ENCODE data around the gene SHISA6.
A peak's percentile ranks its signal among the peaks of the same experiment; 100 is the strongest.
"Not testable (repeated sequence)": the region's sequence is repeated elsewhere in the genome, so short reads cannot be mapped to it uniquely, and the experiment has no call there.

SHISA6 gene

DNA sequence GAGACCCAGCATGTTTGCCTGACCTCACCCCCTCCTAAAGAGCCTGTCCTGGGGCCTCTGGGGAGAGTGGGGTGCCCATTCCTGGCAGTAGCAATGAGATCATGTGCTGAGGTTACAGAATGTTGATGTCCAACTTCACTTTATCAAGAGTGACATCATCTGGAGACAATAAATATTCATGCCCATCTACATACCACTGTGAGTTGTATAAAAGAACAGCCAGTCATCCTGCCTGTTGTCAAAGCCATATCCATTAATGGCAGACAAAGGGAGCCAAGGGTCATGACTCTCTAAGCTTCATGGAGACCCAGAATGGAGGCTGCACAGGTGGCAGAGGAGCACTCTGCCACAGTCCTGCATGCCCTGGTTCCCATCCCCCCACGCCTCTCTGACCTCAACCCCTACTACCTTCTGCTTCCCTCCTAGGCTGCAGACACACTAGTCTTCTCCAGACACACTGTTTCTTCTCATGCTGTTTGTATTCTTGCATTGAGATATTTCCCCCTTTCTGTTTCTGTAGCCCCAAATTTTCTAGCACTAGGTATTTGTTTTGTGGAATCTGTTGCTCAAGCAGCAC is 27.1 kb downstream of the SHISA6 start:
- DNase-seq: no peak

DNA sequence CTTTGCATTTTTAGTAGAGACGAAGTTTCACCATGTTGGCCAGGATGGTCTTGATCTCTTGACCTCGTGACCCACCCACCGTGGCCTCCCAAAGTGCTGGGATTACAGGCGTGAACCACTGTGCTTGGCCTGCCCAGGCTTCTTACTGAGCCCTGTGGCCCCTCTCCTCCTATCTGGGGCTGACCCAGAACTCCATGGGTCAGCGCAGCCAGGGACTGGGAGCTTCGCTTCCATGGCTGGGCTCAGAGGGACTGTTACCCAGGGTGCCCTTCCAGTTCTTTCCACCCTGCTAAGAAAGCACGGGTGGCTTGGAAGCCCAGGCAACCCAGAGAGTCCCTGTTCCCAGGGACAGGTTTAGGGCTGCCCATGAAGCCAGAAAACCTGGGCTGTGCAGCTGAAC is 28.2 kb downstream of the SHISA6 start:
- DNase-seq: no peak

DNA sequence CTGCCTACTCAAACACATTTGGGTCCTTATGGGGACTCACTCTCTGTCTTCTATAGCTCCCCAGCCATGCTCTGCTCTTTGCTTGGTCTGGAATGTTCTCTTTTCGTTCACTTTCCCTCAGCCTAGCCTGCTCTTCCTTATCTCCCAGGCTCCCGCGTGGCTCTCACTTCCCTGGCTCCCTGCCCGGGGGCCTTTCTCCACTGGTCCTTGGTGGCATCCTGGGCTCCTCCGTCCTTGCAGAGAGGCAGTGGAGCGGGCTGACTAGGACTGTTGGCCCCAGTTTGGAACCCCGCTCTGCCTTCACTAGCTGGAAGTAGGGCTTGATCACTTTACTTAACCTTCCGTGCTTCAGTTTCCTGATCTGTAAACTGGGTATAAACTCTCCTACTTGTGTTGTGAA is 31.2 kb downstream of the SHISA6 start:
- no peak for DNase-seq

DNA sequence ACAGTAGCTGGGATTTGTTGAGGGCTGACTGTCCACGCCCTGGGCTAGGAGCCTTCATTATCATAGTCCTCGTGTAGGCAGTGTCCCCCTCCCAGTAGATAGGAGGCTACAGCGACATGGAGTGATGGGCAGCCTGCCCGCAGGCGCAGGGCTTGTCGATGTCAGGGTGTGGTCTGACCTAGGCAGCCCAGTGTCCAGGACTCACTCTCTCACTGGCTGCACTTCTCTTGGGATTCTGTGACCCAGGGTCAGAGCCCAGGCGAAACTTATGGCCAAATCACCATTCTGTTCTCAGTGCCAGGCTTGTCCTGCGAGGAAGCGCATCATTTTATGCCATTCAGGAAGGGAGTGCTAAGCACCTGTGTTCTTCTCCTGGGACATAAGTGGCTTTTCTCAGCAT is 32.6 kb downstream of the SHISA6 start:
- no peak for DNase-seq

DNA sequence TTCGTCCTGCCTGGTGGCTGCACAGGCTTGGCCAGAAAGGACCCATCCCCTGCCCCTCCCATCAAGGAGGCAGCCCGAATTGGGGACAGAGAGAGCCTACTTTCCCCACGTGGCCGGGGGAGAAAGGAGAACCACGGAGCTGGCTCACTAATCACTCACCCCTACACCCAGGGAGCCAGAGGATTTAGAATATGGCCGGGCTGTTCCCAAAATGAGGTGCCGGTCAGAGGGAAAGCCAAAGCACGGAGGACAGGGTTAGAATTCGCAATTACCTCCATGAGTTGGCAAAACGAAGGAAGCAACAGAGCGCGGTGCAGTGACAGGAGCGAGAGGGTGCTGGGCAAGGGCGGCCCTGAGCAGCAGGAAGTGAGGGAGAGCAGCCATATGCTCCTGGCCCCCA is 33.1 kb downstream of the SHISA6 start:
- no peak for DNase-seq

DNA sequence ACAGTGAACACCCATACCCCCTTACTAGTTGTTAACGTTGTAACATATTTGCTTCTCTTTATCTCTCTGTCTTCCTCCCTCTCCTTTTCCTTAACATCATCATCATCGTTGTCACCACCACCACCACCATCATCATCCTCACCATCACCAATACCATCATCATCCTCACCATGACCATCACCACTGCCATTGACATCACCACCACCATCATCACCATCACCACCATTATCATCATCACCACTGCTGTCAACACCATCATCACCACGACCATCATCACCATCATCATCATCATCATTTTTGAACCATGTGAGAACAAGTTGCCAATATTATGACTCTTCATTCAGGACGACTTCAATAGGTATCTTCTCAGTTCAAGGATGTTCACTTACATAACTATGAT is 35.5 kb downstream of the SHISA6 start:
- no peak for DNase-seq

DNA sequence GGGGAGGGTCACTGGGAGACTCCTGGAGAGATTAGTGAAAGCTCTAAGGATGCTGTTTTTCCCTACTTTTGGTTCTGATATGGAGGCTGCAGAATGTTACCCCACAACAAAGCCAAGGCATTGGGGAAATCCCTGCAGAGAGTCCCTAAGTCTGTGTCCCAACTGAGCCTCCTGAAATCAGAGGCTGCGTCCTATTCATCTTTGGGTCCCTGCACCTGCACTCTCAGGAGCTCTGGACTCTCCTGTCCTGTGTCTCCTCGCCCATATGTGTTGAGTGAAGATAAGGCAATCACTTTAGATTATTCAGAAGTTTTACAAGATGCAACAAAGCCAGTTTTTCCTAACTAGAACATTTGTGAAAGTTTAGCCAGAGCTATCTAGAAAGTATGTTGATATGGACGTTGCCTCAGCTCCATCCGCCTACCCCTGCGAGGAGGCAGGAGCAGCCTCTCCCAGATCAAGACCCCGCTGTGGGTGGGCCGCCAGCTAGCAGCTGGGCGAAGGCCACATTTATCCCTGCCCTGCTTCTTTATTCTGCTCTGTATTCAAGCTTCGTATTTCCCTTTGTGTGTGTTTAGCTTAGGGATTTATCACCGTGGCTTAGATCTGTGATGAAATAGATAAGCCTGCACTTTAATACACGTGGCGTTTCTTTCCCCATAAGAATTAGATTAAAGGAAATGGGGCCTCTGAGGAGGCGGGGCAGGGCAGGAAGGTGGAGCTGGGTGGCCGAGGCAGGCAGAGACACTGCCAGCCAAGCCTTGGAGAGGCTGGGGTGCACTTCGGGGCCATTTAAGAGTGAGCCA is 37.4 kb downstream of the SHISA6 start:
- DNase-seq: no peak

DNA sequence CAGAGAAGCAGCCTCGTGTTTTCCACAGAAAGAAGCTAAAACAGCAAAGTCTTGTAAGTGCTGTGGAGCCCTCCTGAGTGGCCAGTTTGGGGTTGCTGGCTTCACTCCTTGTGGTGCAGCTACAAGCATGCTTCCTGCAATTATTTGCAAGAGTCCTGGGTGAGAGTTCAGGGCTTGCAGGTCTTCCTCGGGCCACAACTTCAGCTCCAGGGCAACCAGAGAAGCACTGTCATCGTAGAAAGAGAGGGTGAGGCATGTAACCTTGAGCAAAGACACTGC is 37.9 kb downstream of the SHISA6 start:
- no peak for DNase-seq

DNA sequence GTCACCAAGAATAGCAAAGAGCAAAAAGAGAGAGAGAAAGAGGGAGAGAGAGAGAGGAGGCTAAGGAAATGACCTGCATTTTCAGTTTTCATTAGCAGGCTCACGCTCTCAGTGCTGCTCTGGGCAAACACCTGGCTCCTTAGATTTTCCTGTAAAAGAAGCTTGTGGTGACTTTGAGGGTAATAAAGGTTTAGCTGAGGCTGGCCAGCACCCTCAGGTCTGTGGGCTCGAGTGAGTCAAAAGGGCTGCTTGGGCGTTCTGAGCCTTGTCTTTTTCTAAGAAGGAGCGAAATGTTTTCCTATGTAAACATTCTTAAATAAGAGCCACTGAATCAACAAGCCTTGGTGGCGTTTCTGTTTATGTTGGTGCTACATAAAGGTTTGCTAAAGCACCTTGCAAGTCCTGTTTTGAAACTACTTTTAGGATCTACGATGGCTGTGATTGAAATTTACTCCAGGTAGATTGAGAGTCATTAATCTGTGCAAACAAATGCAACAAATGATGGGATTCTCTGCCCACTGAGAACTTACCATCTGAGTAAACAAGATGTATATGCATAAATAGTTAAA is 38.8 kb downstream of the SHISA6 start:
- no peak for DNase-seq

DNA sequence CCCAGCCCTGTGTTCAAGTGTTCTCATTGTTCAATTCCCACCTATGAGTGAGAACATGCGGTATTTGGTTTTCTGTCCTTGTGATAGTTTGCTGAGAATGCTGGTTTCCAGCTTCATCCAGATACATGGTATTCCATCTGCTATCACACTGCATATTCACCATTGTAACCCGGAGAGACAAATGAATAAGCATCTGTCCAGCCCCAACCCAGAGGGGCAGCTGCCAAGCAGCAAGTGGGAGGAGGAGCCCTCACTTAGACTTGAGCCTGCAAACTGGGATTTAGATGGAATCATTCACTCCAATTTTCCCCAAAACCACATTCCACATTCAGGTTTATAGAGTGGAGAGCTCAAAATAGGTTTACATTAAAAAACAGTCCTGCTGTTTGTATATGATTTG is 41.6 kb downstream of the SHISA6 start:
- DNase-seq: no peak

DNA sequence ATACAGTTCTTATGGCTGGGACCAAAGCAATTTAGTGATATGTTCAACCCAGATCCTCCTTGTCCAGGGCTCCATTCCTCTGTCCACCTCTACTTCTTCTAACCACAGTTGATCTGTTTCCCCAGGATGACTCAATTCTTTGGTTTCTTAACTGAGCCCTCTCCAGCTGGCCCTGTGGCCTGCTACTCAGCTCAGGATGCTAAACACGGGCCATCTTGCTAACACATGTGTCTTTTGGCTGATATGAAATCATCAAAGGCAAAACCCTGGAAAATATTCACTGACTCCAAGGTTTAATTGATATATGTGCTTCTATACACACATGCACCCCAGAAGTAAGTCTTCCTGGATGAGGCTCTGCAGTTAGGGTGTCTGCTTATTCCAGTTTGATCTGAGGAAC is 43.8 kb downstream of the SHISA6 start:
- no peak for DNase-seq

DNA sequence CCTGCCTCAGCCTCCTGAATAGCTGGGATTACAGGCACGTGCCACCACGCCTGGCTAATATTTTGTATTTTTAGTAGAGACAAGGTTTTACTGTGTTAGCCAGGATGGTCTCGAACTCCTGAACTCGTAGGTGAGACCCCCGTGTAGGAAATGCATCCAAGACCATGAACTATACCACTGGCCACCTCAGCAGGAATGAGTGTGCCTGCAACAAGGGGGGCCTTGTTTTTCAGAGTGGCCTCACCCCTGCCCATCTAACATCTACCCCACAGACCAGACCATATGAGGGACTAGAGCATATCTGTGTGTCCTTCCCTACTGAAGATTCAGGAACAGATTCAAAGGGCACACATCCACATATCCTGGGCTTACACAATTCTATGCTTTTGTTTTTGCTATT is 44.9 kb downstream of the SHISA6 start:
- DNase-seq: no peak

DNA sequence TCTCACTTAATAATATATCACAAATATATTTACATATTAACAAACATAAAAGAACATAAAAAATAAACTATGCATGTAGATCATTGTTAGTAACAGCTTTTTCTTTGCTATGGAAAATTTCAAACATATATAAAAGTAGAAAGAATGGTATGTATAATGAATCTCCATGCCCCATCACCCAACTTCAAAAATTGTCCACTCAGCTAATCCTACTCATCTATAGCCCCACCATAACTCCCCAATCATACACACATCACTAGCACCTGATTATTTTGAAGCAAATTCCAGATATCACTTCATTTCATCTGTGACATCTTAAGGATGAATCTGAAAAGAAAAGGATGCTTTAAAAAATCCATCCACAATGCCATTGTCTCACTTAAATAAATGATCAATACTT is 46.8 kb downstream of the SHISA6 start:
- no peak for DNase-seq

DNA sequence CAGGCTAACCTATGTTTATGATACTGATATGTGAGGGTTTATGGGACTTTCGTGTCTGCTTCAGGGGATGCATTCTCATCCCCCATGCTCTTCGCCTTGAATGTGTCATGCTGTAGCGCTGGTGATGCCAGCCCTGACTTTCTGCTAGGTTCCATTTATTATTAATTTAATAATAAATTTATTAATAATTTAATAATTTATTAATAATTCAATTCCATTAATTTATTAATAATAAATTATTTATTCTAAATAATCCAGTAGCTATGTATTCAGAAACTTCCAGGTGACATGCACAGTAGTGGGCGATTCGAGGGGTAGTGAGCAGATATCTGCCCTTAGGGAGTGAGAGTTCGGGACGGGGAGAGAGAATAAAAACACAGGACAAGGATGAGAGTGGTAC is 49.8 kb downstream of the SHISA6 start:
- no peak for DNase-seq

DNA sequence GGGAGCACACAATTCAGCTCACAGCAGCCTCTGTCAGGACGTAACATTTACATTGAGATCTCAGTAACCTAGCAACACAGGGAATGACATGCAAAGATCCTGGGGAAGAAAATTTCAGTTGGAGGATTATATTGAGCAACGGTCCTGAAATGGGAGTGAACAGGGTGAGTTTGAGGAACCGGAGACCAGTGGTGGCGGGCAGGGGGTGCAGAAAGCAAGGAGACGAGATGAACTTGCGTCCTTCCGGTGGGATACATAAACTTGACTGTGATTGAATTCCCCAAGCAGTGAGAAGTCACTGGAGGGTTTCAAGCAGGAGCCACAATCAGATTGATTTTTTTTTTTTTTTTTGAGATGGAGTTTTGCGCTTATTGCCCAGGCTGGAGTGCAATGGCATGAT is 51.5 kb downstream of the SHISA6 start:
- DNase-seq: no peak

DNA sequence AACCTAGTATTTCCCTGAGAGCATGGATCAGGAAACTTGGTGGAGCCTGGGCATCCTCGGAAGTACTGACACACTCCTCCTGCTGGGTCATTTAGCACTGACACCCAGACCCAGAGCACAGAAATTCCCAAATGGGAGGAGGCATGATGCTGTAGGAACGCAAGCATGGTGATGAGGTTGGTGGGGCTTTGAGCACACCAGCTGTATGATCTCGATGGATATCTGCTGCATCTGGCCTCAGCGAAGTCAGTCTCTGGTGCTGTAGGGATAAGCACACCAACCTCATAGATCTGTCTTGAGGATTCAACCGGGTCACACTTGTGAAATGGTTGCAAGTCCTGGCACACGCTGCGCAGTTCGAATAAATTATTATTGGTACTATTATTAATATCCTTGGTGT is 52.5 kb downstream of the SHISA6 start:
- no peak for DNase-seq

DNA sequence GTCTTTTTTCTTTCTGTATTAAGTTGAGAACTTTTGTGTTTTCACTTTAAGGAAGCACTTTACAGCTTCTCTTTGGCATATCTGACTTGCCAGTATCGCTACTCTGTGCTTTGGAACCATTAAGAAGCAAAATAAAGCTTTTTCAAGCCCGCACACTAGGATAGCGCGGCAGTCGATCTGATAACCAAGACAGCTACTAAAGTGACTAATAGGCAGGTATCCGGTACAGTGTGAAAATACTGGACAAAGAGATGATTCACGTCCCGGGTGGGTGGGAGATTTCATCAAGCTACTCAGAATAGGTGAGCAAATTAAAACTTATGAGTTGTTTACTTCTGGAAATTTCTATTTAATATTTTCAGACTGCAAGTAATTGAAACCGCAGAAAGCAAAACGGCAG is 53.8 kb downstream of the SHISA6 start:
- DNase-seq: no peak

DNA sequence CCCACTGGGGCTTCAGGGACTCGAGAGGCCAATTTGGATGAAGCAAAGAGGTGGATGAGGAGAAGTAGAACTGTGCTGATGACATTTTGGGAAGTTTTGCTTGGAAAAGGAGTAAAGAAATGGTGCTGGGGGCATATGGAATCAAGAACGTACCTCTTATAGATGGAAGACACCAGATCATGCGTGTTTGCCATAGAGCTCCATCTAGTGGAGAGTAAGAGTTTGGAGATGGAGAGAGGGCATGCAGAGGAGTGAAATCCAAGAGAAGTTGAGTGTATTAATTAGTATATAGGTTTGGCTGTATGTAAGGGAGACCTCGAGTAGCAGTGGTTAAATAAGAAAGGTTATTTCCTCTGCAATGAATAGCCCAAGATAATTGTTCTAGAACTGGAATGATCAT is 56.0 kb downstream of the SHISA6 start:
- DNase-seq: peak; percentile 21

DNA sequence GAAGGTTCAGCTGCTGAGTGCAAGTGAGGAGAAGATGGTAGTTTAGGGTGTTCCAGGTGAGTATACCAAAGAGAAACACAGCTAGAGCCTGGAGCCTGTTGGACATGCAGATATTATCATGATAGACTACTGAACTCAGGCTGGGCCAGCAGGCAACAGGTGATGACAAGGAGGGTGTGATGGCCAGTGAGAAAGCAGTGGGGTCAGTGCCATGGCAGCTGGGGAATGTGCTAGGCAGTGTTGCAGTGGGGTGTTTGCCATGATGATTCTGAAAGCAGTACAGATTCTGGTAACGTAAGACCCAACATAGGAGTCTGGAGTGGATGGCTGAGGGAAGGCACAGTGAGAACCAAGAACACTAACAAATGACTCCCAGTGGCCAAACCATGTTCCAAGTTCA is 57.4 kb downstream of the SHISA6 start:
- DNase-seq: no peak

DNA sequence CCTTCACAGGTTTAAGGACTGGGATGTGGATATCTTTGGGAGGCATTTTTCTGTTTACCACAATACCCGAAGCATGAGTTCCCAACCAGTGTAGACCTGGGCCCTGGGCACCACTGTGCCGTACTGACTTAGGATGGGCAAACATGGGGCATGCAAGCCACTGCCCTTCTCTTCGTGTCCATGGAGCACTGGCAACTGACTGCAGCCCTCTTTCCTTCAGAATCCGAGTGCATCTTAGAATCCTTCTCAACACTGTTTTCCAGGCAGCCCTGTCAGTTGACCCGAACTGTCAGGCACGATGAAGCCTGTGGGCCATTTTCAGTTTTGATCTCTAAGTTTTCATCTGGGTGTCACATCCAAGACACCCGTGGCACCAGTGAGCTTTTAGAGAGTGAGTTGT is 59.2 kb downstream of the SHISA6 start:
- no peak for DNase-seq

DNA sequence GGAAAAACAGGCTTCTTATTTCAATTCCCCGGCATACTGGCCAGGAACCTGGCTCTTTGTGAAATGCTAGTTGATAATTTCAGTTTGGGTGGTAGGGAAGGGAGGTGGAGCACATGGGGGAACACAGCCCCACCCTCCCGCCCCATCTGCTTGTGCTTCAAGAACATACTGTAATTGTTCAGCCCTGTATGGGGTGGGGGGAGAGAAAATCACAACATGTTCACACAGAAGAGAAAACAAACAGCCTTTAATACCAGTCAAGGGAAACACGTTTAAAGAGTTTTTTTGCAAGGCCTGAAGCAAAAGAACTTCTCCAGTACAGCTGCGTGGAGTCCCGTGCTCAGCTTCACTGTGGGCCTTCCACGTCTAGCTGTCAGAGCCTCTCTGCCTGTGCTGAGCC is 59.7 kb downstream of the SHISA6 start:
- DNase-seq: no peak

DNA sequence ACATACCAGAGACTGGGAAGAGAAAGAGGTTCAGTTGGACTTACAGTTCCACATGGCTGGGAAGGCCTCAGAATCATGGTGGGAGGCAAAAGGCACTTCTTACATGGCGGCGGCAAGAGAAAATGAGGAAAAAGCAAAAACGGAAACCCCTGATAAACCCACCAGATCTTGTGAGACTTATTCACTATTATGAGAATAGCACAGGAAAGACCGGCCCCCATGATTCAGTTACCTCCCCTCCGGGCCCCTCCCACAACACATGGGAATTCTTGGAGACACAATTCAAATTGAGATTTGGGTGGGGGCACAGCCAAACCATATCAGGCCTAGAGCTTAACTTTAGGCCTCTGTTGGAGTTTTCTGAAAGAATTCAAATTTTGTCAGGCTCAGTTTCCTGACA is 60.9 kb downstream of the SHISA6 start:
- DNase-seq: not testable (repeated sequence)

DNA sequence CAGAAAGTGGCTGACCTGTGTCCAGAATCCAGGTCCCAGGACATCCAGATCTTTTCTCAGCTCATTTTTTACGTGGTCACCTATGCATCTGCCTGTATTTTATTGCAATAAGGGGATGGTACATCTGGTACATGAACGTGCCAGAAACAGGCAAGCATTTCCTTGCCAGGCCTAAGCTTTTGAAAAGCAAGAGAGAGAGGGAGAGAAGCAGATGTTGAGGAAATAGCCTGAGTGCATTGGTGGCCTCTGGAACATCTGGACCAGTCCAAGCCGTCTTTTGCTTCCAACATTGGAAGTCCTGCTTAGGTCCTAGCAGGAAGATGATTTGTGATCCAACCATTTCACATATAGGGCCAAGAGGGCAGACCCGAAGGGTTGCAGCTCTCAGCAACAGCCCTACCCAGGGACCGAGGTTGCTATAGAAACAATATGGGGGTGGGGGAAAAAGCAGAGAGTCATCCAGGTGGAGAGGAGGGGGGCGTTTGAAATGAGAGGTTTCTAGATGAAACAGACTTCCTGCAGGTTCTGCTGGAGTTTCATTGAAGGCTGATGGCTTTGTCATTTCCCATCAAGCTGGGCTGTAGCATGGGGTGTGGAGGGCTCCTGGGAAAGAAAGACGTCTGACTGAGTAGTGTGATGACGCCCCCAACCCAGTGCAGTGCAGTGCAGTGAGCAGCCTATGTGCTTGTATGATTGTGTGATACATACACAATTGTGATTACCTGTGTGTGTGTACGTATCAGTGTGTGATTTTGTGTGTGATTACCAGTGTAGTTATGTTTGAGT is 61.6 kb downstream of the SHISA6 start:
- no peak for DNase-seq

DNA sequence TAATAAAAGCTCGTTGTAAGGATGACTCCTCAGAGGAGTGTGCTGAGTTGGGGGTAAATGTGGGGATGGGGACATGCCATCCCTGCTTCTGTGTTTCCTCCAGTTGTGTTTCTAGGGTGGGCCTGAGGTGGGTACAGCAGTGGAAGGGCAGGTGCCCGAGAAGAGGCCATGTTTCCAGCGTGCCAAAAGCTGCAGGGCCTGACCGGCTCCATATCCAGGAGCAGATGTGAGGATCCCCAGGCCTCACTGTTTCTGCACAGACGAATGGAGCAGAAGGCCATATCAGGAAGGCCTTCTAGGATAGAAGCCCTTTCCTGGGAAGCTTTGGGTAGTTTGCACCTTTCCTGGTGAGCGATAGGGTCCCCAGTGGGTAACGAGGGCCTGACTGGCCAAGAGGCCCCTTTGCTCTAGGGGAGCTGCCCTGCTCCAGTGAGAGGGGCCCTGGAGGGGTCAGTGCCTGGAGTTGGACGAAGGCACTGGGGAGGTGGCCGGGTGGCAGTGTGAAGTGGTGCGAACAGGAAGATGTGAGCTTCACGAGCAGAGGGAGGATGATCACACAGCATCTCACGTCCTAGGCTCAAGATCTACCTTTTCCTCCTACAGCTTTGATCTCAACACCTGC is 62.9 kb downstream of the SHISA6 start:
- no peak for DNase-seq

Measured in hematopoietic multipotent progenitor cell treated with erythropoietin and hydrocortisone succinate and interleukin-3 and kit ligand, for 4 days (in vitro differentiated cells).